Nephron (organoid): ENCODE results near the gene NAP1L5.

Source experiments
- H3K27ac Mint-ChIP-seq, 3 experiments: 2 replicates each; pipeline ENCODE4 v1.8.0; 2020; ENCODE audit warnings: mixed read lengths in 3 of 3, mild to moderate bottlenecking in 2 of 3, moderate library complexity in 1 of 3
- H3K27me3 Mint-ChIP-seq: 2 replicates; pipeline ENCODE4 v1.8.0; 2021; ENCODE audit warnings: low read depth, mild to moderate bottlenecking, moderate library complexity, mixed read lengths
- H3K36me3 Mint-ChIP-seq: 2 replicates; pipeline ENCODE4 v1.8.0; 2020; ENCODE audit warnings: low read depth, mixed read lengths
- H3K4me1 Mint-ChIP-seq: 2 replicates; pipeline ENCODE4 v1.8.0; 2020; ENCODE audit warnings: mixed read lengths
- H3K4me3 Mint-ChIP-seq, 3 experiments: 2 replicates each; pipeline ENCODE4 v1.8.0; 2020; ENCODE audit warnings: mild to moderate bottlenecking in 3 of 3, mixed read lengths in 3 of 3, moderate library complexity in 2 of 3
- H3K9me3 Mint-ChIP-seq: 2 replicates; pipeline ENCODE4 v1.8.0; 2020; ENCODE audit warnings: mixed read lengths
- TF ChIP-seq, protein P1 (sequence below), 3 experiments: fragments of 200-600 bp; sonication (generic); IDR thresholded peaks; one replicate each; pipeline ENCODE4 v1.5.0; 2021; ENCODE audit warnings: antibody characterized with exemption in 3 of 3; ENCODE audit not compliant: unreplicated experiment in 3 of 3

NAP1L5 gene

DNA sequence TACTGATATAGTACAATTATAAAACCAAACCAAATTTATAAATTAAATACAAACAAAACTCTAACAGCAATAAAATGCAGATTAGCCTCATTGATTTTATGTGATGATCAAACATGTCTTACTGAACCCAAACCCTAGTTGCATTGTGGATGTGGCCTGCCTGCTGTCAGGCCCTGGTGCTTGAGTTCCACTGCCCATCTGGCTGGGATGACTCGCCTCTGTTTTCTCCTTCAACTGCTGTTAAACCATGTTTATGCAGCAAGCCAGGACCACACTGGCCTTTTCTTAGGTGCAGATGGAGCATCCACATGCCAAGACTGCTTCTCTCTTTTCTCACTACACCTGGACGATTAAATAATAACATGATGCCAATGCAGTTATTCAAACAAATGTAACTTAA is 22.6 kb downstream of the NAP1L5 start:
- no peak overlapping the region for H3K27ac Mint-ChIP-seq
- peaks cover 23% of the 10 kb centered on the region for H3K36me3 Mint-ChIP-seq
- no peaks in the 10 kb centered on the region for H3K27me3 Mint-ChIP-seq
- no peaks in the 10 kb centered on the region for H3K9me3 Mint-ChIP-seq
- TF ChIP-seq, protein P1, sequence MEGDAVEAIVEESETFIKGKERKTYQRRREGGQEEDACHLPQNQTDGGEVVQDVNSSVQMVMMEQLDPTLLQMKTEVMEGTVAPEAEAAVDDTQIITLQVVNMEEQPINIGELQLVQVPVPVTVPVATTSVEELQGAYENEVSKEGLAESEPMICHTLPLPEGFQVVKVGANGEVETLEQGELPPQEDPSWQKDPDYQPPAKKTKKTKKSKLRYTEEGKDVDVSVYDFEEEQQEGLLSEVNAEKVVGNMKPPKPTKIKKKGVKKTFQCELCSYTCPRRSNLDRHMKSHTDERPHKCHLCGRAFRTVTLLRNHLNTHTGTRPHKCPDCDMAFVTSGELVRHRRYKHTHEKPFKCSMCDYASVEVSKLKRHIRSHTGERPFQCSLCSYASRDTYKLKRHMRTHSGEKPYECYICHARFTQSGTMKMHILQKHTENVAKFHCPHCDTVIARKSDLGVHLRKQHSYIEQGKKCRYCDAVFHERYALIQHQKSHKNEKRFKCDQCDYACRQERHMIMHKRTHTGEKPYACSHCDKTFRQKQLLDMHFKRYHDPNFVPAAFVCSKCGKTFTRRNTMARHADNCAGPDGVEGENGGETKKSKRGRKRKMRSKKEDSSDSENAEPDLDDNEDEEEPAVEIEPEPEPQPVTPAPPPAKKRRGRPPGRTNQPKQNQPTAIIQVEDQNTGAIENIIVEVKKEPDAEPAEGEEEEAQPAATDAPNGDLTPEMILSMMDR (IDR thresholded peaks at IDR 0.05; ENCODE audit: unreplicated experiment in 3 of 3), result no peak
- no peaks in the 10 kb centered on the region for H3K4me1 Mint-ChIP-seq
- H3K4me3 Mint-ChIP-seq, result no peak overlapping the region

DNA sequence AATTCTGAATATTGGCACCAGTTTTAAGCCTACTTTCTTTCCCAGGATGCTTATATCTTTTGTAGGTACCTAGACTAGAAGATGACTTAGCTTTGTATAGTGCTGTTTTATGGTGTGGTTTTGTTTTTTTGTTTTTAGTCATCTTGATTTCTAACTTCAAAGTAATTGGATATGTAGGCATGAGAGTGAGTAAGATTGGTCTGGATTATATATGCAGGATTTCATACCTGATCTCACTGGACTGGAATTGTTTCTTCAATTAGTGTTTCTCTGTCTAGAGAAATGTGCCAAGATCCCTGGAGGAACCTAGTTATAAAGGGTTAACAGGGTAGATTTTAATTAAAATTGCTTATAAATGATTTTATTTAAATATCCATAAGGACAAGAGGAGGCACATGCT is 23.1 kb downstream of the NAP1L5 start:
- Mint-ChIP-seq H3K4me1 (no peaks in the 10 kb centered on the region), H3K36me3 (peaks cover 19% of the 10 kb centered on the region)

DNA sequence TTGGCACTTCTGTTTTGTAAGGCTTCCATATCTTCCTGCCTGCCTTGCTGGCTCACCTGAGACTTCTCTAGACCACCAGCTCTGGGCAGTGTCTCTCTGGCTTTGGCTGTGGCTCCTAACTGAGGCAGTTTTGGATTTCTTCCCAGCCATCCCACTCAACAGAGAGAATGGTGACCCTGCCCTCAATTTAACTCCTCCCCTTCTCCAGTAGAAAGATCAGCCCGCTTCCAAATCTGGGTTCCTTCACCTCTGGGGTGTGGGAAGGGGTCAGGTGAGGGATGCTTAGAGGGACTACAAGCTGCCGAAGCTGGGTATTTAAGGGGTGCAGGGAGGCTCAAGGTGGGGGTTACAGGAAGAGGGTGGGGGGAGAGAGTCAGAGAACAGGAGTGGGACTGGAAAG is 23.7 kb downstream of the NAP1L5 start:
- H3K4me1 Mint-ChIP-seq, result no peaks in the 10 kb centered on the region
- TF ChIP-seq, protein P1 (IDR thresholded peaks at IDR 0.05; ENCODE audit: unreplicated experiment in 3 of 3), result no peak
- no peak overlapping the region for H3K4me3 Mint-ChIP-seq
- H3K27ac Mint-ChIP-seq, result no peak overlapping the region
- peaks cover 12% of the 10 kb centered on the region for H3K36me3 Mint-ChIP-seq
- H3K27me3 Mint-ChIP-seq, result no peaks in the 10 kb centered on the region
- no peaks in the 10 kb centered on the region for H3K9me3 Mint-ChIP-seq

More for the DNA sequence above, 23.1 kb downstream of the NAP1L5 start:
- TF ChIP-seq, protein P1 (IDR thresholded peaks at IDR 0.05; ENCODE audit: unreplicated experiment in 3 of 3), result no peak
- Mint-ChIP-seq H3K4me3 (no peak overlapping the region), H3K9me3 (no peaks in the 10 kb centered on the region), H3K27me3 (no peaks in the 10 kb centered on the region), H3K27ac (no peak overlapping the region)

DNA sequence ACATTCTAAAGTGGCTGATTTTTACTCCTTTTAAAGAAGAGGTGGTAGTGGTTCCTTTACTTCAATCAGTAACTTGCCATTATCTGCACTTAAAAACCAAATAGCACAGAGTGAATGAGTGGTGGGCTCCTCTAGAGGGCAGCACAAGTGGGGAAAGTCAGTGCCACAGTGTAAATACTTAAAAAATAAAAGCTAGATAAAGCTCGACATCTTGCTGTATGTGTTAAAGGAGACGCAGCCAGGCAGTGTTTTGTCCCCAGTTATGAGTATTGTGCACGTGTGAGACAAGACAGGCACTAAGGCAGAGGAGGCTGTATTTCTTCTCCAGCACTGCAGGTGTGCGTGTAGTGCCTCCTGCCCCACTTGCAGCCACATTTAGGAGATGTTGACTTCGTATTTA is 24.6 kb downstream of the NAP1L5 start:
- TF ChIP-seq, protein P1 (IDR thresholded peaks at IDR 0.05; ENCODE audit: unreplicated experiment in 3 of 3), result peak; percentile 50 to 62 (median 55)
- Mint-ChIP-seq H3K4me1 (no peaks in the 10 kb centered on the region), H3K36me3 (peaks cover 11% of the 10 kb centered on the region), H3K27ac (no peak overlapping the region), H3K27me3 (no peaks in the 10 kb centered on the region), H3K4me3 (no peak overlapping the region), H3K9me3 (no peaks in the 10 kb centered on the region)

DNA sequence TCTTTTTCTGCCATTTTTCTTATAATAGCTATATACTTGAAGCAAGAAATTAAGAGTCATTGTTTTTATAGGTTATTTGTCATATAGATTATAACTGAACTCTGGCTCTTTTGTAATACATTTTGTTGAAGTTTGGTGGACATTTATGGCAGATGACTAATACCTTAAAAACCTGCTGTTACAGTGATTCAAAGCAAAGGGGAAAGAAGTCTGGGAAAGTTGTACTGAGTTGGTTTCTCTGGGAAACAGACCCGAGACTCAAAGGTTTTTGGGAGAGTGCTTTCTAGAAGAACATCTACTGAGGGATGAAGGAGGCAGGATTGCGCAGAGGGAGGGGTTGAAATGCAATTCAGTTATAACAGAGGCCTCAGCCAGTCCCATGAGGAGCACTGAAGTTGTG is 35.9 kb downstream of the NAP1L5 start:
- H3K4me3 Mint-ChIP-seq, result no peak overlapping the region
- no peaks in the 10 kb centered on the region for H3K9me3 Mint-ChIP-seq
- H3K27ac Mint-ChIP-seq, result peak overlapping the region in 2 of 3 experiments; percentile 57 to 93
- no peaks in the 10 kb centered on the region for H3K36me3 Mint-ChIP-seq
- H3K4me1 Mint-ChIP-seq, result peaks cover 21% of the 10 kb centered on the region
- TF ChIP-seq, protein P1 (IDR thresholded peaks at IDR 0.05; ENCODE audit: unreplicated experiment in 3 of 3), result no peak
- H3K27me3 Mint-ChIP-seq, result no peaks in the 10 kb centered on the region

DNA sequence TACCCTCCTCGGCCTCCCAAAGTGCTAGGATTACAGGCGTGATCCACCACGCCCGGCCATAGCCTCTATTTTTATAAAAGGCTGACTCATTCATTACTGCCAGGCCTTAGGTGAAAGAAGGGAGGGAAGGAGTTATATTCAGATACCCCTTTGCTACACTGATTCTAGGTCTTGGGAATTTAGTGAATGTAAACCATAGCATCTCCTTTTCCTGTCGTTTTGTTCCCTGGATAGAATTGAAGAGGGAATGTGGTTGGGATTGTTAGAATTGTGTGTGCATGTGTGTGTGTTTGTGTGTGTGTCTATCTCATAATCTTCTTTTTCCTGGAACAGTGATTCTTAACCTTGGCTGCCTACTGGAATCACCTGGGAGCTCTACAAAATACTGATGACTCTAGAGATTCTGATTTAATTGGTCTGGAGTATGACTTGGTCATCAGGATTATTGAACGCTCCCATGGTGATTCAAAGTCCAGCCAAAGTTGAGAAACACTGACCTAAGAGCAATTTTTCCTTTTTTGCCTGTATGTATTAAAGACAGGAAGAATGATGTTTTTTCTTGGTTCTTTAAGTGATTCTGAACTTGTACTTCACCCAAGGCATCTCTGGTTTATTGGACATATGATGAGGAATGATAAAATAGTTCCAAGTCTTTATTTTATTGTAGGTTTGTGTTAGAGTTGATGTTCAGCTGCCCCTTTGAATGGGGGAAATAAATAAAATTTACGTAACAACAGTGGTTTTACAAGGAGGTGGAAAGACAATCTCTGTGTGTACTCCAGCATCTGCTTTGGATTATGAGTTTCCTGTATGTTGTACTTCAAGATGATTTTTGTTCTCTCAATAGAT is 37.0 kb downstream of the NAP1L5 start:
- Mint-ChIP-seq H3K27ac (peak overlapping the region; percentile 57 to 93 (median 65)), H3K36me3 (peaks cover 7% of the 10 kb centered on the region), H3K9me3 (no peaks in the 10 kb centered on the region), H3K4me3 (no peak overlapping the region), H3K27me3 (no peaks in the 10 kb centered on the region), H3K4me1 (peaks cover 21% of the 10 kb centered on the region)
- TF ChIP-seq, protein P1 (IDR thresholded peaks at IDR 0.05; ENCODE audit: unreplicated experiment in 3 of 3), result no peak
